Raji (cell line): ENCODE measurements around the gene VSTM1.

Source experiments
- POLR2A ChIP-seq: IDR thresholded peaks from 2 replicates; pipeline ENCODE4 v1.6.1; 2011; ENCODE audit warnings: low read depth, low read length, control low read depth; ENCODE audit not compliant: insufficient read depth

Gene VSTM1

GRCh38 chr19:54084410-54084809, 20.7 kb upstream of the VSTM1 start:
- TF ChIP-seq POLR2A = no peak

DNA sequence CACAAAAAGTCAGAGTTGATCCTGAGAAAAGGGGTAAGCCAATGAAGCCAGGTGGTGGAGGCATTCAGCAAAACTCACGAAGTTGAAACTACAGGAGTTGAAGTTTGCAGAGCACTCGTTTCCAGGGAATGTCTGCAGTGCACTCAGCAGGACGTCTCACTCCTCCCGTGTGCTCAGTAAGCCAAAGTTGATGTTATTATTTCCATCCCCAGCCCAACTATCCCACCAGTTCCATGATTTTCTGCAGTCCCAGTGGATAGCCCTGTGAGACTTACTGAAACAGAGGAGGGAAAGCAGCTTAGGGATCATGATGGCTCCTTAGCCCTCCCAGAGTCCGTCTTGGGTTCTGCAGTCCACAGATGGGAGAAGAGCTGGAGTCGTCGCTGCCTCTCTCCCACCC, 17.3 kb upstream of the VSTM1 start, which contains the start of gene TARM1:
Gene TARM1, minus strand, starts transcription at position 334 of the 400 bp plus-strand sequence. Its CDS starts 25 bp downstream, at position 309.
- no peak for TF ChIP-seq POLR2A

- no peak for TF ChIP-seq POLR2A
Measured at GRCh38 chr19:54077334-54077733, 13.6 kb upstream of the VSTM1 start.

- no peak for TF ChIP-seq POLR2A
Measured at GRCh38 chr19:54074851-54075250, 11.2 kb upstream of the VSTM1 start.

DNA sequence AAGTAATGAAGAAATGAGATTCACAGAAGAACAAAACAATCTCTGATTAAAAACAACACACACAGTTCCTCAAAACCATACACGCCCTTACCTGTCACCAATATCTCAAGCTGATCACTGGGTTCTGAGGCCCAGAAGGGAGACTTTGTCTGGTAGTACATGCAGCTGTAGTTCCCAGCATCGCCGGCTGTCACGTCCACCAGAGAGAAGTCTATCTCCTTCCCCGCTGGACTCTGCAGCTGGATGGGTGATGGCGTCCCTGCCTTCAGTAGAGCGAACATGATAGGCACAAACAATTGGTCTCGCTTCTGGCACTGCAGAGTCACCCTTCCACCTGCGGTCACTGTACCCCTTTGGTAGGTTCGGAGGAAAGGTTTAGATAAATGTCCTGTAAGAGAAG, 10.1 kb upstream of the VSTM1 start:
- TF ChIP-seq POLR2A = no peak

DNA sequence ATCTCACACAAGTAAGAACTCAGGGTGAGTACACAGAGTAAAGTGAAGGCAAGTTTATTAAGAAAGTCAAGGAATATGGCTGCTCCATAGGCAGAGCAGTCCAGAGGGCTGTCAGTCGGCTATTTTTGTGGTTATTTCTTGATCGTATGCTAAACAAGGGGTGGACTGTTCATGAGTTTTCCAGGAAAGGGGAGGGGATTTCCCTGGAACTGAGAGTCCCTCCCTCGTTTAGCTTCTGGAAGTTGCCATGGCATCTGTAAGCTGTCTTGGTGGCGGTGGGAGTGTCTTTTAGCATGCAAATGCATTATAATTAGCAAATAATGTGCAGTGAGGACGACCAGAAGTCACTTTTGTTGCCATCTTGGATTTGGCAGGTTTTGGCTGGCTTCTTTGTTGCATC, 5.8 kb upstream of the VSTM1 start:
- no peak for TF ChIP-seq POLR2A

GRCh38 chr19:54062643-54063042, 1.1 kb downstream of the VSTM1 start:
- no peak for TF ChIP-seq POLR2A

DNA sequence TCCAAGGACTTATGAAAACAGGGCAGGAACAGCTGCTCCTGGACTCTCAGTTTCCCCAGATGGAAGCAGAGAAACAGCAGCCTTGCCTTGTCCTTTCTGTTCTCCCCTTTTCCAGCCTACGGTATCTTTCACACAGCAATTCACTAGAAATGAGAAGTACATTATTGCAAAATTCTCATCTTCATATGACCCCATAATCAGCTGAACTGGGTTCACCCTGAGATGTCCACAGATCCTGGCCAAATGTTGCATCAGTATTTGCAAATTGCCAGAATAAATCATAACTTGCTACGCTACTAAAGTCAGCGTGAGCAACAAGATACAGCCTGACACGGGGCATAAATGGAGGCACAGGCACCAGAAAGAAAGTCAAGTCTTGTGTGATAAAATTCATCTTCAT, 16.1 kb downstream of the VSTM1 start:
- no peak for TF ChIP-seq POLR2A

GRCh38 chr19:54045771-54046170, 17.9 kb downstream of the VSTM1 start:
- no peak for TF ChIP-seq POLR2A

- TF ChIP-seq POLR2A = no peak
Measured at GRCh38 chr19:54042989-54043388, 20.7 kb downstream of the VSTM1 start.

DNA sequence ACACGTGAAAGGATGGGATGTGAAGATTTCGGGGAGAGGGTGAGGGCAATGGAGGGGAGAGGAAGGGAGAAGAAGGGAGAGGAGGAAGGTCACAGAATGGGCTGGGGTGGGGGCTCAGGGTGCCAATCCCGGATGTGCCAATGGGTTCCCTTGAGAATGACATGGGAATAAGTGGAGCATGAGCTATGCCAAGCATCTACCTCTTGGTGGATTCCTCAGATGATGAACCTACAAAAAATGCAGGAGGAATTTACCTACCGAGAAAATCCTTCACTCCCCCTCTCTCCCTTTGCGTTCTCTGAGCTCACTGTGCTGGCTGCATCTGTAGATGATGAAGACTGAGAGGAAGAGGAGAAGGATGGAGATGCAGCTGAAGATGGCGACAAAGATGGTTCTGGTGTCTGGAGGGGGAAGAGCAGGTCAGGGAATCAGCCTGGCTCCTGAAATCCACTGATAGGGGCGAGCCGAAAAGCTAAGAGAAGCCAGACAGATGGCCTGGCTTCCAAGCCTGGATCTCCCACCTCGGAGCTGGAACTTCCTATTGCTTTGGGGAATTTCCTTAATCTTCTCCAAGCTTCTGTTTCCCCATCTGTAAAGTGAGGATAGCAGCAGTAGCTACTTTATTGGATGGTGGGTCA, 21.6 kb downstream of the VSTM1 start:
- no peak for TF ChIP-seq POLR2A

DNA sequence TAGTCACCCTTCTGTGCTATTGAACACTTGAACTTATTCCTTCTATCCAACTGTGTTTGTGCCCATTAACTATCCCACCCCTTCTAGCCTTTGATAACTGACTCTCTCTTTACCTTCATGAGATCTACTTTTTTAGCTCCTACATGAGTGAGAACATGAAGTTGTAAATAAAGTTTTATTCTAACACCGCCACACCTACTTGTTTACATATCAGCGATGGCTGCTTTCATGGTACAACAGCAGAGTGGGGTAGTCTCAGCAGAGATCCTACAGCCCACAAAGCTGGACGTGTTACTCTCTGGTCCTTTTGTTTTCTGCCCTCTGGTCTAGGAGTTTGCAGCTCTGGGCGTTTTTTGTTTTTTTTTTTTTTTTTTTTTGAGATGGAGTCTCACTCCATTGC, 23.7 kb downstream of the VSTM1 start:
- no peak for TF ChIP-seq POLR2A

DNA sequence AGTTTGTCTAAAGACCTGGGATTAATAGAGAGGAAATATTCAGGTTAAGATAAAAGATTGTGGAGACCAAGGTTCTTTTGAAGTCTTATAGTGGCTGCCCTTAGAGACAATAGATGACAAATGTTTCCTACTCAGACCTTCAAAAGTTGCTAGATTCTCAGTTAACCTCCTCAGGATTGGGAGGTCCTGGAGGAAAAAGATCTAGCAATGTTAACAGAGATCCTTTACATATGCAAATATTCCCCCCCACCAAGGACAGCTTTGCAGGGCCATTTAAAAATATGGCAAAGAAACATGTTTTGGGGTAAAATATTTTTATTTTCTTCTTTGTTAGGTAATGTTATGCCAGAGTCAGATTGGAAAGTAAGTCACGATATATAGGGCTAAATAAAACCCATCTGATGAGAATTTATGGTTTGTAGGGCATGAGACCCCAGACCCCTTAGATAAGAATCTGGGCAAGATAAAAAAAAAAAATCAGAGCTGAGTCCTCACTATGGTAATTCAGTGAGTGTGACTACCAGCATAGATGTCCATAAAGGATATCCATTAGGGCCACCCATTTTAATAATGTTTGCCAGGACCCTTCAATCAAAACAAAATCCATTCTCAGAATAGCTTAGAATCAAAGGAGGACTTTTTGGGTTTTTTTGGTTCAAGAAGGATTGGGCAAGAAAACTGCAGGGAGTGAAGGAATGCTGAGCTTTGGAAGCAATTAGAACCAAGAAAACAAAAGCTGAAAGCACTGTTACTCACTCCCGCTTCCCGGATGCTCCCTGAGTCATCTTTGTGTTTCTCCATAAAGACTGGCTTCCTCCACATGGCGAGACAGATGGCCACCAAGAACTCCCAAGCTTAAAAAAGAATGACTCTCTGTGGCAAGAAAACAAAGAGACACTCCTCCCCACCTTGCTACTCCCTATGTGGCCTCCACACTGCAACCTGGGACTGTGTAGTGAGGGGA, 28.2 kb downstream of the VSTM1 start:
- TF ChIP-seq POLR2A = no peak

DNA sequence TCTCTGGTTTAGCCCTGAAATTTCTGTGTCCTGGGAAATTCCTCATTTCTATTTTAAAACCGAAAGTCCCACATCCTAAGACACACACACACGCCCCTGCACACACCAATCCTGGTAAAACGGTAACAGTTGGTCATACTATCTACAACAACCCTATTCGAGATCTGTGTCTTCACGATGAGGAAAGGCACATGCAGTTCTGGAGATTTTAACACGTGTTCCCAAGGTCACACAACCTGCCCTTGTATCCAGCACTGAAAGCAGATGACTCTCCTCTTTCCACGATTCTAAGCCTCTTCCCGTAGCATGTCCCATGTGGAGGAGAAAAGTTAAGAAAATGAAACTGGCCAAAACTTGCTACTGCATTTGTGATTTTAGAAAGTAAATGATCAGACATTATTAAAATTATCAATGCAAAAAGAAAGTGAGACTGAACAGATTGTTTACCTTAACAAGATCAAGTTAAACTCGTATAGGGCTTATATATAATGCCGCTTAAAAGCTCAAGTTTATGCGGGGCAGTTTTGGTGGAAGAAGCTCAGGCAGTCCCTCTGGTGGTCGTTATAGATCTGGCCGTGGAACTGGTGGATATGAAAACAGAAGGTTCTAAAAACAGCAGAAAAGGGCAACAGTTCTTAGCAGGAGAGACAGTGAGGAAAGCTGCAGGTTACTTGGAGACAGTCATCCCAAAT, 32.7 kb downstream of the VSTM1 start:
- no peak for TF ChIP-seq POLR2A

GRCh38 chr19:54029930-54030490, 33.7 kb downstream of the VSTM1 start:
- TF ChIP-seq POLR2A = no peak

DNA sequence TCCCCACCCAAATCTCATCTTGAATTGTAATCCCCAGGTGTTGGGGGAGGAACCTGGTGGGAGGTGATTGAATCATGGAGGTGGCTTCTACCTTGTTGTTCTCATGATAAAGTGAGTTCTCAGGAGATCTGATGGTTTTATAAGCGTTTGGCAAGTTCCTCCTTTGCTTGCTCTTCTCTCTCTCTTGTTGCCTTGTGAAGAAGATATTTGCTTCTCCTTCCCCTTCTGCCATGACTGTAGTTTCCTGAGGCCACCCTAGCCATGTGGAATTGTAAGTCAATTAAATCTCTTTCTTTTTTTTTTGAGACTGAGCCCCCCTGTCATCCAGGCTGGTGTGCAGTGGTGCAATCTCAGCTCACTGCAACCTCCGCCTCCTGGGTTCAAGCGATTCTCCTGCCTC, 34.4 kb downstream of the VSTM1 start:
- no peak for TF ChIP-seq POLR2A

- no peak for TF ChIP-seq POLR2A
Measured at GRCh38 chr19:54026656-54027055, 37.0 kb downstream of the VSTM1 start.
